ENCODE measurements around the gene POC1A.
"Not testable (repeated sequence)": the region's sequence is repeated elsewhere in the genome, so short reads cannot be mapped to it uniquely, and the experiment has no call there.

The POC1A gene

GRCh38 chr3:52034212-52034611 is 120.0 kb downstream of the POC1A start:
- Histone ChIP-seq H3K4me1 (ENCODE audit: control insufficient read depth, insufficient read depth, low read depth, low read length) (peaks cover 2% of the 10 kb centered on the region), H2AK5ac (ENCODE audit: low read length, severe bottlenecking) (no peak overlapping the region), H3K79me1 (replicated peaks; ENCODE audit: low read length, poor library complexity, severe bottlenecking) (no peaks in the 10 kb centered on the region), H3K4me2 (ENCODE audit: low read length, poor library complexity, severe bottlenecking) (no peak overlapping the region), H3K4me3 (ENCODE audit: insufficient read depth in 1 of 2, low read depth in 1 of 2, low read length in 2 of 2) (no peak overlapping the region), H3K27me3 (ENCODE audit: control insufficient read depth in 1 of 2, insufficient read depth in 1 of 2, low read length in 2 of 2) (peaks cover 0 to 6% of the 10 kb centered on the region in 2 experiments), H3K23ac (ENCODE audit: low read length in 2 of 2) (no peak overlapping the region), H3K27ac (ENCODE audit: low read length, poor library complexity, severe bottlenecking) (no peak overlapping the region), H2BK120ac (ENCODE audit: low read depth, low read length) (no peak overlapping the region), H3K9me3 (ENCODE audit: control insufficient read depth, low read length) (peaks cover 4% of the 10 kb centered on the region), H2BK15ac (ENCODE audit: low read depth, poor library complexity, severe bottlenecking) (no peak overlapping the region), H3K18ac (ENCODE audit: low read depth in 1 of 2, low read length in 2 of 2) (no peak overlapping the region), H3K14ac (ENCODE audit: low read length in 2 of 2) (no peak overlapping the region), H2BK5ac (ENCODE audit: low read depth, low read length, poor library complexity, severe bottlenecking) (no peak overlapping the region), H4K8ac (ENCODE audit: low read length) (no peak overlapping the region), H2BK12ac (ENCODE audit: low read length in 2 of 2) (no peak overlapping the region), H2AFZ (ENCODE audit: low read depth, low read length) (no peak overlapping the region), H3K36me3 (ENCODE audit: control insufficient read depth in 1 of 2, insufficient read depth in 2 of 2, low read depth in 1 of 2, low read length in 2 of 2) (no peaks in the 10 kb centered on the region), H4K91ac (ENCODE audit: low read length) (no peak overlapping the region), H3K4ac (ENCODE audit: low read depth in 1 of 2, low read length in 2 of 2) (no peak overlapping the region), H3K9ac (ENCODE audit: low read length) (no peak overlapping the region)
- WGBS, result 98% methylated on average over 5 of the region's 5 CpGs
- no peak for DNase-seq

GRCh38 chr3:52033748-52034147 is 120.5 kb downstream of the POC1A start:
- H3K4ac ChIP-seq (ENCODE audit: low read depth in 1 of 2, low read length in 2 of 2); H3K27me3 ChIP-seq (ENCODE audit: control insufficient read depth in 1 of 2, insufficient read depth in 1 of 2, low read length in 2 of 2); H2BK15ac ChIP-seq (ENCODE audit: low read depth, poor library complexity, severe bottlenecking); H3K9ac ChIP-seq (ENCODE audit: low read length); H2BK12ac ChIP-seq (ENCODE audit: low read length in 2 of 2); H2AFZ ChIP-seq (ENCODE audit: low read depth, low read length); H3K4me2 ChIP-seq (ENCODE audit: low read length, poor library complexity, severe bottlenecking); H3K18ac ChIP-seq (ENCODE audit: low read depth in 1 of 2, low read length in 2 of 2); H3K4me1 ChIP-seq (ENCODE audit: control insufficient read depth, insufficient read depth, low read depth, low read length); H2BK120ac ChIP-seq (ENCODE audit: low read depth, low read length); DNase-seq; H3K23ac ChIP-seq (ENCODE audit: low read length in 2 of 2); H4K8ac ChIP-seq (ENCODE audit: low read length); H3K14ac ChIP-seq (ENCODE audit: low read length in 2 of 2); H3K79me1 ChIP-seq (replicated peaks; ENCODE audit: low read length, poor library complexity, severe bottlenecking); H4K91ac ChIP-seq (ENCODE audit: low read length); H2AK5ac ChIP-seq (ENCODE audit: low read length, severe bottlenecking); H3K9me3 ChIP-seq (ENCODE audit: control insufficient read depth, low read length); H3K27ac ChIP-seq (ENCODE audit: low read length, poor library complexity, severe bottlenecking); H3K4me3 ChIP-seq (ENCODE audit: insufficient read depth in 1 of 2, low read depth in 1 of 2, low read length in 2 of 2); H3K36me3 ChIP-seq (ENCODE audit: control insufficient read depth in 1 of 2, insufficient read depth in 2 of 2, low read depth in 1 of 2, low read length in 2 of 2); H2BK5ac ChIP-seq (ENCODE audit: low read depth, low read length, poor library complexity, severe bottlenecking): not testable (repeated sequence)
- WGBS, result 89% methylated on average over 6 of the region's 6 CpGs

DNA sequence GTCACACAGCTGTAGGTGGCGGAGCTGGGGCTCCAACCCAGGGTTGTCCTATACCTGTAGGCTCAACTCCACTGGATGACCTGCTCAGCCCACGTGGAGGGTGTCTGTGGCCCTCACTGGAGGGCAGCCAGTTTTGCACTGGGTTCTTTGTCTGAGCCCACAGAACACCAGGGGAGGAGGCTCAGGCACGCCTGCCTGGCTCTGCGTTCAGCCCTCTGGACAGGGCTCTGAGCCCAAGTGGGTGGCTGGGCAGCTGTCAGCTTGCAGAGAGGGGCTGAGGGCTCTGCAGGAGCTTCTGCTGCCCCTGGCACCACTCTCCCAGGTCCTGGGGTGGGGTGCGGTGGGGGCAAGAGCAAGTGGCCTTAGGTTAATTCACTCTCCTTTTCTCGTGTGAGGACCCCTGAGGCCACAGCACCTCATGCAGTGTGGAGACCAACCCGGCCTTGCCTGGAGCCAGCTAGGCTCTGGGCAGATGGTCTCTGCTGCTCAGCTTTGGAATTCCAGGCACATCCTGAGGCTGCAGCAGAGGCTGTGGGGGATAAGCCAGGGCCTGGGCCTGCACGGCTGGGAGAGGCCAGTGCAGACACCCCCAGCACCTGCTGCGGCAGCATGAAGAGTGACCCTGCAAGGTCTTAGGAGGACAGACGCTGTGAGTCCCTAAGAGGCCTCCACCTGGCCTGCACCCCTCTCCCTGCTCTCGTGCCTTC is 121.4 kb downstream of the POC1A start:
- no peak for DNase-seq
- Histone ChIP-seq H3K9ac (ENCODE audit: low read length) (no peak overlapping the region), H3K4me1 (ENCODE audit: control insufficient read depth, insufficient read depth, low read depth, low read length) (no peaks in the 10 kb centered on the region), H3K79me1 (replicated peaks; ENCODE audit: low read length, poor library complexity, severe bottlenecking) (no peaks in the 10 kb centered on the region), H2BK15ac (ENCODE audit: low read depth, poor library complexity, severe bottlenecking) (no peak overlapping the region), H3K9me3 (ENCODE audit: control insufficient read depth, low read length) (peaks cover 4% of the 10 kb centered on the region), H2BK5ac (ENCODE audit: low read depth, low read length, poor library complexity, severe bottlenecking) (no peak overlapping the region), H2BK120ac (ENCODE audit: low read depth, low read length) (no peak overlapping the region), H2AK5ac (ENCODE audit: low read length, severe bottlenecking) (no peak overlapping the region), H4K91ac (ENCODE audit: low read length) (no peak overlapping the region), H2BK12ac (ENCODE audit: low read length in 2 of 2) (no peak overlapping the region), H3K18ac (ENCODE audit: low read depth in 1 of 2, low read length in 2 of 2) (no peak overlapping the region), H3K4me3 (ENCODE audit: insufficient read depth in 1 of 2, low read depth in 1 of 2, low read length in 2 of 2) (no peak overlapping the region), H2AFZ (ENCODE audit: low read depth, low read length) (no peak overlapping the region), H3K4ac (ENCODE audit: low read depth in 1 of 2, low read length in 2 of 2) (no peak overlapping the region), H3K14ac (ENCODE audit: low read length in 2 of 2) (peak overlapping the region in 1 of 2 experiments; percentile 23), H3K36me3 (ENCODE audit: control insufficient read depth in 1 of 2, insufficient read depth in 2 of 2, low read depth in 1 of 2, low read length in 2 of 2) (no peaks in the 10 kb centered on the region), H3K27me3 (ENCODE audit: control insufficient read depth in 1 of 2, insufficient read depth in 1 of 2, low read length in 2 of 2) (peaks cover 0 to 6% of the 10 kb centered on the region in 2 experiments), H4K8ac (ENCODE audit: low read length) (no peak overlapping the region), H3K27ac (ENCODE audit: low read length, poor library complexity, severe bottlenecking) (no peak overlapping the region), H3K23ac (ENCODE audit: low read length in 2 of 2) (no peak overlapping the region), H3K4me2 (ENCODE audit: low read length, poor library complexity, severe bottlenecking) (no peak overlapping the region)
- 82% methylated on average over 10 of the region's 11 CpGs for WGBS

DNA sequence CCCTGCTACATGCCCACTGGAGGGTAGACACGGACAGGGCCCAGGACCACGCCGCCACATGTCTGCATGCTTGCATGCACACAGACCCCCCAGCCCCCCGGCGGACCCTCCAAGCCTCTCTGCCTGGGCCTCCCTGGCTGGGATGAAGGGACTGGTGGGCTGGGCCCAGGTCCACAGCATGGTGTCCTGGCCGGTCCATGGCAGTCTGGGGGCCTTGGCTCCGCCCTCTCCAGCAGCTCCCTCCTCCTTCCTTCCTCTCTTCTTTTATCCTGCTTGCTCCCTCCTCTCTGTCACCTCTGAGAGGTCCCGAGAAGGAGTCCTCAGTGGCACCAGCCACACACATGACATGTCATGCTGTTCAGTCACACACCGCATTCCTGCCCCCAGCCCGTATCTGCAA is 122.3 kb downstream of the POC1A start:
- no peaks in the 10 kb centered on the region for H3K79me1 ChIP-seq (replicated peaks; ENCODE audit: low read length, poor library complexity, severe bottlenecking)
- no peak overlapping the region for H3K27ac ChIP-seq (ENCODE audit: low read length, poor library complexity, severe bottlenecking)
- no peak overlapping the region for H2AFZ ChIP-seq (ENCODE audit: low read depth, low read length)
- no peak overlapping the region for H2BK15ac ChIP-seq (ENCODE audit: low read depth, poor library complexity, severe bottlenecking)
- peaks cover 0 to 6% of the 10 kb centered on the region in 2 experiments for H3K27me3 ChIP-seq (ENCODE audit: control insufficient read depth in 1 of 2, insufficient read depth in 1 of 2, low read length in 2 of 2)
- H2BK12ac ChIP-seq (ENCODE audit: low read length in 2 of 2), result no peak overlapping the region
- H3K4me1 ChIP-seq (ENCODE audit: control insufficient read depth, insufficient read depth, low read depth, low read length), result no peaks in the 10 kb centered on the region
- no peak overlapping the region for H2AK5ac ChIP-seq (ENCODE audit: low read length, severe bottlenecking)
- no peak overlapping the region for H3K18ac ChIP-seq (ENCODE audit: low read depth in 1 of 2, low read length in 2 of 2)
- 82% methylated on average over 10 of the region's 10 CpGs for WGBS
- H4K91ac ChIP-seq (ENCODE audit: low read length), result no peak overlapping the region
- peaks cover 4% of the 10 kb centered on the region for H3K9me3 ChIP-seq (ENCODE audit: control insufficient read depth, low read length)
- H3K9ac ChIP-seq (ENCODE audit: low read length), result no peak overlapping the region
- H3K4ac ChIP-seq (ENCODE audit: low read depth in 1 of 2, low read length in 2 of 2), result no peak overlapping the region
- H2BK120ac ChIP-seq (ENCODE audit: low read depth, low read length), result no peak overlapping the region
- DNase-seq, result no peak
- H4K8ac ChIP-seq (ENCODE audit: low read length), result no peak overlapping the region
- no peak overlapping the region for H2BK5ac ChIP-seq (ENCODE audit: low read depth, low read length, poor library complexity, severe bottlenecking)
- no peak overlapping the region for H3K4me2 ChIP-seq (ENCODE audit: low read length, poor library complexity, severe bottlenecking)
- H3K36me3 ChIP-seq (ENCODE audit: control insufficient read depth in 1 of 2, insufficient read depth in 2 of 2, low read depth in 1 of 2, low read length in 2 of 2), result no peaks in the 10 kb centered on the region
- H3K23ac ChIP-seq (ENCODE audit: low read length in 2 of 2), result no peak overlapping the region
- H3K4me3 ChIP-seq (ENCODE audit: insufficient read depth in 1 of 2, low read depth in 1 of 2, low read length in 2 of 2), result no peak overlapping the region
- H3K14ac ChIP-seq (ENCODE audit: low read length in 2 of 2), result peak overlapping the region in 1 of 2 experiments; percentile 26

All from mesenchymal stem cell (in vitro differentiated cells and primary cell).